HepG2 (cell line): ENCODE results near the gene KCNMB2. TPM values are rescaled to one million over a fixed set of nuclear protein-coding genes. Genes with fewer than 3 reads are reported as not detected.

Experiments
- ATAC-seq: fragments of 200-7000 bp; cut with Tn5 transposase; 3 replicates; pipeline ENCODE4 v1.9.1; 2020; ENCODE audit warnings: mild to moderate bottlenecking, moderate library complexity
- BruUV-seq: library from RNA; stranded (reverse); fragments of 400-500 nt; replicated peaks from 2 replicates; lab custom pipeline; 2021; lab: Mats Ljungman, UMichigan
- CTCF ChIA-PET: fragments of 300-600 bp; formaldehyde crosslinking; extraction: SDS; loops from one replicate; lab custom pipeline; 2021; ENCODE audit warnings: low total read pairs, inconsistent platforms, low intra/inter-chr PET ratio; lab: Yijun Ruan, JAX
- POLR2A ChIA-PET: fragments of 350-600 bp; sonication (Branson Sonifier 250); formaldehyde crosslinking; loops from one replicate; lab custom pipeline; 2020; ENCODE audit warnings: antibody characterized with exemption, inconsistent platforms; lab: Yijun Ruan, JAX
- DNase-seq: peaks from one replicate; pipeline ENCODE4 v3.0.0-alpha.2; 2015; ENCODE audit warnings: low spot score
- FAIRE-seq: peaks from 3 replicates; lab custom pipeline; 2011; peaks lifted over from hg19 to GRCh38; lab: Jason Lieb, UNC
- H2AFZ ChIP-seq: one replicate; pipeline ENCODE4 v1.6.1; 2011; ENCODE audit warnings: low read length, inconsistent platforms
- H3K27ac ChIP-seq: fragments of 300-600 bp; 3 replicates; pipeline ENCODE4 v1.8.0; 2011; ENCODE audit warnings: mixed run types, mild to moderate bottlenecking, mixed read lengths, low read length, inconsistent platforms; ENCODE audit not compliant: insufficient read depth; ENCODE audit errors: extremely low read length
- H3K27me3 ChIP-seq, 2 experiments: fragments of 200-600 bp in 1 of 2; 2 replicates in 1 of 2; 3 replicates in 1 of 2; pipeline versions ENCODE4 v1.6.0 to v1.8.0; 2011; ENCODE audit warnings: low read length in 2 of 2, mild to moderate bottlenecking in 2 of 2, moderate library complexity in 2 of 2, inconsistent platforms in 1 of 2; ENCODE audit not compliant: insufficient read depth in 2 of 2, control insufficient read depth in 1 of 2
- H3K36me3 ChIP-seq, 2 experiments: fragments of 200-600 bp in 1 of 2; replicated peaks in 1 of 2; 2 replicates in 1 of 2; 3 replicates in 1 of 2; pipeline versions ENCODE4 v1.5.1 to v1.8.0; 2011; ENCODE audit warnings: low read length in 2 of 2, inconsistent platforms in 1 of 2; ENCODE audit not compliant: insufficient read depth in 2 of 2, control insufficient read depth in 1 of 2
- H3K4me1 ChIP-seq: 2 replicates; pipeline ENCODE4 v1.5.1; 2012; ENCODE audit warnings: low read length, inconsistent platforms; ENCODE audit not compliant: insufficient read depth
- H3K4me2 ChIP-seq: 2 replicates; pipeline ENCODE4 v1.6.0; 2011; ENCODE audit warnings: low read depth, low read length, inconsistent platforms
- H3K4me3 ChIP-seq, 3 experiments: fragments of 200-600 bp in 1 of 3; sonication (generic), shearing (Covaris generic) in 1 of 3; replicated peaks in 1 of 3; 2 replicates each; pipeline ENCODE4 v1.5.1; 2011 to 2016; ENCODE audit warnings: low read length in 3 of 3, inconsistent platforms in 2 of 3, low read depth in 2 of 3, mild to moderate bottlenecking in 2 of 3, control low read depth in 1 of 3, mixed read lengths in 1 of 3; ENCODE audit not compliant: insufficient read depth in 1 of 3
- H3K79me2 ChIP-seq: one replicate; pipeline ENCODE4 v1.6.1; 2011; ENCODE audit warnings: low read length, inconsistent platforms; ENCODE audit not compliant: insufficient read depth
- H3K9ac ChIP-seq: 2 replicates; pipeline ENCODE4 v1.6.0; 2011; ENCODE audit warnings: mild to moderate bottlenecking, low read depth, low read length, inconsistent platforms; ENCODE audit not compliant: insufficient read depth
- H3K9me3 ChIP-seq: 2 replicates; pipeline ENCODE4 v1.5.1; 2012; ENCODE audit warnings: mild to moderate bottlenecking, low read length
- H4K20me1 ChIP-seq: 2 replicates; pipeline ENCODE4 v1.6.0; 2011; ENCODE audit warnings: inconsistent platforms, mild to moderate bottlenecking, low read length, moderate library complexity; ENCODE audit not compliant: insufficient read depth
- DPF2 ChIP-seq: sonication (generic); formaldehyde crosslinking; IDR thresholded peaks from 2 replicates; pipeline ENCODE4 v1.4.0; 2020; ENCODE audit warnings: mild to moderate bottlenecking, low read depth, missing genetic modification reagents, borderline replicate concordance
- FIP1L1 ChIP-seq: fragments of 200-400 bp; formaldehyde crosslinking; IDR thresholded peaks from 2 replicates; pipeline ENCODE4 v1.6.1; 2018; ENCODE audit warnings: low read depth, mild to moderate bottlenecking, low read length, moderate library complexity, borderline replicate concordance; ENCODE audit not compliant: insufficient read depth
- FOXA3 ChIP-seq: IDR thresholded peaks from 2 replicates; pipeline ENCODE4 v1.6.1; 2016; ENCODE audit warnings: missing genetic modification reagents, missing compliant biosample characterization
- HMGA1 ChIP-seq: sonication (generic); formaldehyde crosslinking; conservative IDR thresholded peaks from 2 replicates; pipeline ENCODE4 v1.4.0; 2020; ENCODE audit warnings: missing genetic modification reagents
- JARID2 ChIP-seq: sonication (generic); formaldehyde crosslinking; IDR thresholded peaks from 2 replicates; pipeline ENCODE4 v1.8.1; 2023; ENCODE audit warnings: missing genetic modification reagents, inconsistent platforms; ENCODE audit not compliant: insufficient replicate concordance
- JUN ChIP-seq: sonication (generic); formaldehyde crosslinking; IDR thresholded peaks from 2 replicates; pipeline ENCODE4 v1.4.0; 2020; ENCODE audit warnings: mild to moderate bottlenecking, missing genetic modification reagents
- NFE2L2 ChIP-seq: fragments of 150-350 bp; IDR thresholded peaks from 2 replicates; pipeline ENCODE4 v1.6.1; 2014; ENCODE audit warnings: low read length
- SIX1 ChIP-seq: sonication (generic); formaldehyde crosslinking; IDR thresholded peaks from 2 replicates; pipeline ENCODE4 v1.4.0; 2020; ENCODE audit warnings: missing genetic modification reagents, borderline replicate concordance
- ZFP82 ChIP-seq: sonication (generic); formaldehyde crosslinking; IDR thresholded peaks from 2 replicates; pipeline ENCODE4 v1.5.1; 2020; ENCODE audit warnings: mild to moderate bottlenecking, missing genetic modification reagents, borderline replicate concordance
- ZNF367 ChIP-seq: sonication (generic); formaldehyde crosslinking; IDR thresholded peaks from 2 replicates; pipeline ENCODE4 v1.4.0; 2020; ENCODE audit warnings: missing genetic modification reagents, borderline replicate concordance
- ZNF710 ChIP-seq: sonication (generic); formaldehyde crosslinking; IDR thresholded peaks from 2 replicates; pipeline ENCODE4 v1.5.0; 2020; ENCODE audit warnings: mild to moderate bottlenecking, missing genetic modification reagents, borderline replicate concordance
- ZNF781 ChIP-seq: sonication (generic); formaldehyde crosslinking; IDR thresholded peaks from 2 replicates; pipeline ENCODE4 v1.5.1; 2020; ENCODE audit warnings: borderline replicate concordance, mild to moderate bottlenecking, missing genetic modification reagents; ENCODE audit errors: not compliant biosample characterization
- ZNF850 ChIP-seq: sonication (generic); formaldehyde crosslinking; conservative IDR thresholded peaks from 2 replicates; pipeline ENCODE4 v1.9.0; 2021; ENCODE audit warnings: mild to moderate bottlenecking, missing genetic modification reagents
- ZSCAN31 ChIP-seq: sonication (generic); formaldehyde crosslinking; IDR thresholded peaks from 2 replicates; pipeline ENCODE4 v1.5.0; 2020; ENCODE audit warnings: low read depth, mild to moderate bottlenecking, missing genetic modification reagents
- WGBS: methylation state at CpG from one replicate; pipeline ENCODE4 v1.1.6; 2017; ENCODE audit warnings: low lambda C conversion rate; 5-methylcytosine and 5-hydroxymethylcytosine counted together
- in situ Hi-C: cut with HindIII; loops from 2 replicates; pipeline ENCODE4 v1.10.0; 2017; ENCODE audit warnings: low pct_unique_long_range_greater_than_20kb; ENCODE audit not compliant: extremely low pct_ligation_motif_present
- intact Hi-C: fragments of 100-400 bp; cut with micrococcal nuclease; formaldehyde crosslinking; loops from one replicate; pipeline ENCODE4 v1.10.0; 2022; ENCODE audit not compliant: unreplicated experiment
- polyA plus RNA-seq, 8 experiments: library from polyadenylated mRNA; depleted of rRNA in 3 of 8; stranded (reverse) in 7 of 8; unstranded in 1 of 8; fragments of >200 nt; fragmentation: Illumina TruSeq in 4 of 8; extraction: Trizol in 4 of 8; gene quantifications; 2 replicates each; pipeline versions ENCODE4 v1.2.1 to v1.2.3, GENCODE V29; 2011 to 2016; ENCODE audit warnings: low read depth in 4 of 8, missing spikeins in 1 of 8, mixed read lengths in 1 of 8; ENCODE audit not compliant: insufficient read depth in 1 of 8
- total RNA-seq, 5 experiments: library from RNA; depleted of rRNA; stranded (reverse); fragments of >200 nt; fragmentation: Illumina TruSeq; extraction: Trizol; gene quantifications; 2 replicates each; pipeline ENCODE4 v1.2.3, GENCODE V29; 2016; ENCODE audit warnings: low read depth in 1 of 5
- TF ChIP-seq, protein P1 (sequence below): sonication (generic); formaldehyde crosslinking; IDR thresholded peaks from 2 replicates; pipeline ENCODE4 v1.4.0; 2020; ENCODE audit warnings: missing genetic modification reagents, mild to moderate bottlenecking, borderline replicate concordance
- TF ChIP-seq, protein P2 (sequence below): sonication (generic); formaldehyde crosslinking; IDR thresholded peaks from 2 replicates; pipeline ENCODE4 v1.8.0; 2022; ENCODE audit warnings: mild to moderate bottlenecking, missing genetic modification reagents, borderline replicate concordance

KCNMB2 gene
- total and polyA plus RNA-seq, 2 of the 13 experiments (the other 11 are each of a cell fraction or from before 2014, with no cell fraction given): not detected

GRCh38 chr3:178500631-178501030 lies 35.6 kb upstream of the KCNMB2 start:
- WGBS: 45% methylated on average over 9 of the region's 9 CpGs
- POLR2A ChIA-PET: no interaction called here
- BruUV-seq: no TSS peak
- TF ChIP-seq, protein P1, sequence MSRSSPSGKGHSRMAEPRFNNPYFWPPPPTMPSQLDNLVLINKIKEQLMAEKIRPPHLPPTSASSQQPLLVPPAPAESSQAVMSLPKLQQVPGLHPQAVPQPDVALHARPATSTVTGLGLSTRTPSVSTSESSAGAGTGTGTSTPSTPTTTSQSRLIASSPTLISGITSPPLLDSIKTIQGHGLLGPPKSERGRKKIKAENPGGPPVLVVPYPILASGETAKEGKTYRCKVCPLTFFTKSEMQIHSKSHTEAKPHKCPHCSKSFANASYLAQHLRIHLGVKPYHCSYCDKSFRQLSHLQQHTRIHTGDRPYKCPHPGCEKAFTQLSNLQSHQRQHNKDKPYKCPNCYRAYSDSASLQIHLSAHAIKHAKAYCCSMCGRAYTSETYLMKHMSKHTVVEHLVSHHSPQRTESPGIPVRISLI: no peak
- TF ChIP-seq ZNF781 (CRISPR knock-in tag) (no peak), ZSCAN31 (no peak), ZFP82 (CRISPR knock-in tag) (no peak), ZNF850 (CRISPR knock-in tag) (no peak), HMGA1 (CRISPR knock-in tag) (no peak), SIX1 (CRISPR knock-in tag) (no peak), JARID2 (CRISPR knock-in tag) (no peak), NFE2L2 (no peak), FOXA3 (CRISPR knock-in tag) (no peak), ZNF710 (no peak), JUN (CRISPR knock-in tag) (no peak), FIP1L1 (no peak), ZNF367 (CRISPR knock-in tag) (no peak), DPF2 (no peak)
- TF ChIP-seq, protein P2, sequence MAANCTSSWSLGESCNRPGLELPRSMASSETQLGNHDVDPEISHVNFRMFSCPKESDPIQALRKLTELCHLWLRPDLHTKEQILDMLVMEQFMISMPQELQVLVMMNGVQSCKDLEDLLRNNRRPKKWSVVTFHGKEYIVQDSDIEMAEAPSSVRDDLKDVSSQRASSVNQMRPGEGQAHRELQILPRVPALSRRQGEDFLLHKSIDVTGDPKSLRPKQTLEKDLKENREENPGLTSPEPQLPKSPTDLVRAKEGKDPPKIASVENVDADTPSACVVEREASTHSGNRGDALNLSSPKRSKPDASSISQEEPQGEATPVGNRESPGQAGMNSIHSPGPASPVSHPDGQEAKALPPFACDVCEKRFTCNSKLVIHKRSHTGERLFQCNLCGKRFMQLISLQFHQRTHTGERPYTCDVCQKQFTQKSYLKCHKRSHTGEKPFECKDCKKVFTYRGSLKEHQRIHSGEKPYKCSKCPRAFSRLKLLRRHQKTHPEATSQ (CRISPR knock-in tag): no peak

More at GRCh38 chr3:178500631-178501030, 35.6 kb upstream of the KCNMB2 start:
- H4K20me1 ChIP-seq: no peaks in the 10 kb centered on the region
- H3K4me3 ChIP-seq: no peak overlapping the region
- intact Hi-C loops: no loop called here
- DNase-seq (no peak), FAIRE-seq (no peak), ATAC-seq (no peak)
- CTCF ChIA-PET: no interaction called here
- no peak overlapping the region for H3K4me2 ChIP-seq
- H3K79me2 ChIP-seq: no peaks in the 10 kb centered on the region
- no peaks in the 10 kb centered on the region for H3K36me3 ChIP-seq
- no peak overlapping the region for H3K9ac ChIP-seq
- H3K9me3 ChIP-seq: no peaks in the 10 kb centered on the region; the same call in 1 of the 2 replicates
- H2AFZ ChIP-seq: no peak overlapping the region
- no peak overlapping the region for H3K27ac ChIP-seq
- no peaks in the 10 kb centered on the region for H3K4me1 ChIP-seq
- H3K27me3 ChIP-seq: no peaks in the 10 kb centered on the region
- in situ Hi-C loops: no loop called here
